Mucosa of descending colon (tissue), 3 donors: ENCODE data around the gene YWHAE. TPM values are rescaled to one million over a fixed set of nuclear protein-coding genes. Genes with fewer than 3 reads are reported as not detected.
A peak's percentile ranks its signal among the peaks of the same experiment; 100 is the strongest.
"Not testable (repeated sequence)": the region's sequence is repeated elsewhere in the genome, so short reads cannot be mapped to it uniquely, and the experiment has no call there.

Source experiments
- ATAC-seq: fragments of 200-7000 bp; cut with Tn5 transposase; one replicate; pipeline ENCODE4 v1.9.1; 2020; ENCODE audit warnings: mild to moderate bottlenecking, moderate library complexity
- DNase-seq, 3 donors: peaks; one replicate each; pipeline ENCODE4 v3.0.0-alpha.2; 2020
- H3K36me3 ChIP-seq: fragments of 200-600 bp; one replicate; pipeline ENCODE4 v1.8.0; 2021; ENCODE audit warnings: low read depth, mild to moderate bottlenecking
- H3K4me1 ChIP-seq: fragments of 200-600 bp; one replicate; pipeline ENCODE4 v1.8.0; 2021; ENCODE audit warnings: low read depth, mild to moderate bottlenecking
- H3K4me3 ChIP-seq: fragments of 200-600 bp; one replicate; pipeline ENCODE4 v1.8.0; 2021; ENCODE audit warnings: mild to moderate bottlenecking
- H3K9me3 ChIP-seq: fragments of 200-600 bp; one replicate; pipeline ENCODE4 v1.8.0; 2021; ENCODE audit warnings: mild to moderate bottlenecking
- CTCF ChIP-seq: fragments of 200-600 bp; IDR thresholded peaks from one replicate; pipeline ENCODE4 v1.8.0; 2022; ENCODE audit warnings: antibody characterized with exemption, mild to moderate bottlenecking
- intact Hi-C, 2 donors: fragments of 100-400 bp; cut with DNase I in 1 of 2; cut with micrococcal nuclease in 1 of 2; formaldehyde crosslinking; loops; one replicate each; pipeline versions ENCODE4 v1.11.0 to v1.11.1; 2022; cut with DNase I, micrococcal nuclease
- total RNA-seq, 3 donors: library from RNA; stranded (reverse); fragmentation: NEBNext Ultra II Directional in 2 of 3; extraction: Animal tissue kit (Norgen Biotek cat#: 25700) in 2 of 3; gene quantifications; one replicate each; pipeline versions ENCODE4 v1.2.1 to v1.2.4, GENCODE V29; 2021 to 2023
- donor health status: DM: no; HTN: no; CAD: no; lungs with moderate emphysema.
- donor health status: DM: no; HTN: no; CAD: no.
- donor health status: DM: no; HTN: yes; CAD: no.

The YWHAE gene
- total RNA-seq, 3 donors from 2014 or later: 370 to 494 (median 380) TPM

- Histone ChIP-seq H3K9me3 (no peaks in the 10 kb centered on the region), H3K4me3 (no peak overlapping the region), H3K4me1 (peaks cover 66% of the 10 kb centered on the region), H3K36me3 (no peaks in the 10 kb centered on the region)
- ATAC-seq (no peak), DNase-seq (no peak)
- no peak for TF ChIP-seq CTCF
- intact Hi-C loops: loop anchor here in 1 of 2 donors (10.0 kb wide), 1 partner anchor 135 kb away; the partner anchor contains the start of gene INPP5K
Observed at GRCh38 chr17:1379930-1380313, 20.1 kb downstream of the YWHAE start.

- ATAC-seq: peak; percentile 20
- H3K36me3 ChIP-seq: no peaks in the 10 kb centered on the region
Observed at GRCh38 chr17:1379208-1379929, 20.7 kb downstream of the YWHAE start.

DNA sequence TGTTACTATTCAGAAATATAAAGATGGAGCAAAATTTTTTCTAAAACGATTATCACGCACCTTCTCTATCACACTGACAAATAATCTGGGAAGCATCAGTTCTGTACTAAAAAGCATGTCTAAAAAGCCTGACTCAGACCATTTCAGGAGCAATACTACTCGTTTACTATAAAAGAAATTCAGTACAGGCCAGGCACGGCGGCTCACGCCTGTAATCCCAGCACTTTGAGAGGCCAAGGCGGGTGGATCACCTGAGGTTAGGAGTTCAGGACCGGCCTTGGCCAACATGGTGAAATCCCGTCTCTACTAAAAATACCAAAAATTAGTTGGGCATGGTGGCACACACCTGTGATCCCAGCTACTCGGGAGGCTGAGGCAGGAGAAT, 21.6 kb downstream of the YWHAE start:
- not testable (repeated sequence) for ATAC-seq, H3K9me3 ChIP-seq, H3K36me3 ChIP-seq, DNase-seq, H3K4me3 ChIP-seq
- peaks cover 73% of the 10 kb centered on the region for H3K4me1 ChIP-seq
- intact Hi-C loops: loop anchor here in 1 of 2 donors (10.0 kb wide), 1 partner anchor 136 kb away; the partner anchor contains the start of gene INPP5K

More at GRCh38 chr17:1379208-1379929, 20.7 kb downstream of the YWHAE start:
- no peak for DNase-seq
- H3K4me1 ChIP-seq: peaks cover 70% of the 10 kb centered on the region
- H3K4me3 ChIP-seq: no peak overlapping the region
- H3K9me3 ChIP-seq: no peaks in the 10 kb centered on the region
- no peak for TF ChIP-seq CTCF
- intact Hi-C loops: loop anchor here in 1 of 2 donors (10.0 kb wide), 1 partner anchor 135 kb away; the partner anchor contains the start of gene INPP5K

DNA sequence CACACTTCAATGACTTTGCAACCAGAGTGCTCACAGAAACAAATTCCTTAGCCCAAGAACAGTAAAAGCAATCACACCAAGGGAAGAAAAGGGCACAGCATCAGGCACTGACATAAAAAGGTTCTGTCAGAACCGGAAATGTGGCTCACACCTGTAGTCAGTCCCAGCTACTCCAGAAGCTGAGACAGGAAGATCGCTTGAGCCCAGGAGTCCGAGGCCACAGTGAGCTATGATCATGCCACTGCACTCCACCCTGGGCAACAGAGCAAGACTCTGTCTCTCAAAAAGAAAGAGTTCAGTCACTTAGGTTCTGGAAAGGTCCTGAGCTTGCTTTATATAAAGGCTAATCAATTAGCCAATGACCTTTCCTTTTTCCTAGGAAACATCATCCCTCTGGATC, 22.7 kb downstream of the YWHAE start:
- DNase-seq: no peak

DNA sequence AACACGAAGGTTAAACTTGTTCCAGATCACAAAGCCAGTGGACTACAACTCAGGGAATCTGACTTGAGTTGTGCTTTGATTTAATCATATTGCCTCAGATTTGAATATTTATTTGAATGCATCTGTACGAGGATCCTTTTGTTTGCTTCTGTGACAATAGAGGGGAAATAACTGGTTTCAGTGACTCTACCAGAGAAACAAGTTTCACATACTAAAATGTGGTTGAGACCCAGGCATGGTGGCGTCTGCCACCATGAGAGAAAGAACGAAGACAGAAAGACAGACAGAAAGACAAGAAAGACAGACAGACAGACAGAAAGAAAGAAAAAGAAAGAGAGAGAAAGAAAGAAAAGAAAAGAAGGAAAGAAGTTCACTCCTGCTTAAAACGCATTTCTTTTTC, 24.0 kb downstream of the YWHAE start:
- intact Hi-C loops: loop anchor here in 1 of 2 donors (10.0 kb wide), 1 partner anchor 139 kb away; the partner anchor contains the start of gene INPP5K
- ATAC-seq (no peak), DNase-seq (no peak)
- no peak overlapping the region for H3K4me3 ChIP-seq
- H3K36me3 ChIP-seq: no peaks in the 10 kb centered on the region
- TF ChIP-seq CTCF: no peak
- no peaks in the 10 kb centered on the region for H3K9me3 ChIP-seq
- peaks cover 71% of the 10 kb centered on the region for H3K4me1 ChIP-seq

More for the DNA sequence above, 22.7 kb downstream of the YWHAE start:
- Histone ChIP-seq H3K4me1 (peaks cover 74% of the 10 kb centered on the region), H3K4me3 (no peak overlapping the region), H3K36me3 (no peaks in the 10 kb centered on the region), H3K9me3 (no peaks in the 10 kb centered on the region)
- no peak for TF ChIP-seq CTCF
- intact Hi-C loops: loop anchor here in 1 of 2 donors (10.0 kb wide), 1 partner anchor 137 kb away; the partner anchor contains the start of gene INPP5K
- ATAC-seq: peak; percentile 51

DNA sequence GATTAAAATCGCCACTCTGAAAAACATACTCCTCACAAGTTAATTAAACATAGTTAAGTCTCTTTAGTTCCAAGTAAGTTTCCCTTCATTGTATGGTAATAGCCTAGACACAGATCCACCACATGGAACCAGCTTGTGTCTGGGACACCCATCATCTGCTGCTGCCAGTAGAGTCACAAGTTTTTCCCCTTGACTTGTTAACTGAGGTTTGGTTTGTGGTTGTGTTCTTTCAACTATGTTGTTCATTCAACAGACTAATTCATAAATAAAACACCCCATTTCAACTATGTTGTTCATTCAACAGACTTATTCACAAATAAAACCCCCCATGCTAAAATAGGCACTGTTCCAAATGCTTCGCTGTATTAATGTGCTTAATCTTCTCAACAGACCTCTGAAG, 24.4 kb downstream of the YWHAE start:
- TF ChIP-seq CTCF: no peak
- Histone ChIP-seq H3K4me1 (peaks cover 66% of the 10 kb centered on the region), H3K9me3 (no peaks in the 10 kb centered on the region), H3K4me3 (no peak overlapping the region), H3K36me3 (no peaks in the 10 kb centered on the region)
- ATAC-seq (no peak), DNase-seq (no peak)
- intact Hi-C loops: loop anchor here in 1 of 2 donors (10.0 kb wide), 1 partner anchor 139 kb away; the partner anchor contains the start of gene INPP5K
